ENCODE measurements around the gene MAML2.

Gene MAML2

GRCh38 chr11:96008161-96008720 is 334.8 kb downstream of the MAML2 start:
- no peak for DNase-seq (ENCODE audit: low spot score)

GRCh38 chr11:96006037-96006436 is 337.0 kb downstream of the MAML2 start:
- no peak for DNase-seq (ENCODE audit: low spot score)

GRCh38 chr11:96004862-96005261 is 338.1 kb downstream of the MAML2 start:
- DNase-seq (ENCODE audit: low spot score): no peak

- no peak for DNase-seq (ENCODE audit: low spot score)
Observed at GRCh38 chr11:96002754-96003290, 340.2 kb downstream of the MAML2 start.

GRCh38 chr11:96002339-96002738 is 340.7 kb downstream of the MAML2 start:
- DNase-seq (ENCODE audit: low spot score): no peak

- DNase-seq (ENCODE audit: low spot score): no peak
Observed at GRCh38 chr11:96001037-96001436, 342.0 kb downstream of the MAML2 start.

- no peak for DNase-seq (ENCODE audit: low spot score)
Observed at GRCh38 chr11:95999711-96000406, 343.1 kb downstream of the MAML2 start.

- DNase-seq (ENCODE audit: low spot score): no peak
Observed at GRCh38 chr11:95996621-95997235, 346.3 kb downstream of the MAML2 start.

GRCh38 chr11:95994329-95994728 is 348.7 kb downstream of the MAML2 start:
- DNase-seq (ENCODE audit: low spot score): no peak

- DNase-seq (ENCODE audit: low spot score): no peak
Observed at GRCh38 chr11:95993438-95994298, 349.3 kb downstream of the MAML2 start.

GRCh38 chr11:95991545-95991944 is 351.4 kb downstream of the MAML2 start:
- DNase-seq (ENCODE audit: low spot score): no peak

- DNase-seq (ENCODE audit: low spot score): no peak
Observed at GRCh38 chr11:95991101-95991500, 351.9 kb downstream of the MAML2 start.

GRCh38 chr11:95989780-95990179 is 353.2 kb downstream of the MAML2 start:
- no peak for DNase-seq (ENCODE audit: low spot score)

- DNase-seq (ENCODE audit: low spot score): no peak
Observed at GRCh38 chr11:95989076-95989605, 353.9 kb downstream of the MAML2 start.

- no peak for DNase-seq (ENCODE audit: low spot score)
Observed at GRCh38 chr11:95985174-95985808, 357.7 kb downstream of the MAML2 start.

- DNase-seq (ENCODE audit: low spot score): no peak
Observed at GRCh38 chr11:95984072-95984471, 358.9 kb downstream of the MAML2 start.

GRCh38 chr11:95977534-95978174 is 365.3 kb downstream of the MAML2 start:
- no peak for DNase-seq (ENCODE audit: low spot score)

GRCh38 chr11:95976550-95976949 is 366.4 kb downstream of the MAML2 start:
- DNase-seq (ENCODE audit: low spot score): no peak

GRCh38 chr11:95975343-95975742 is 367.7 kb downstream of the MAML2 start:
- DNase-seq (ENCODE audit: low spot score): no peak

- no peak for DNase-seq (ENCODE audit: low spot score)
Observed at GRCh38 chr11:95972060-95972459, 370.9 kb downstream of the MAML2 start.

GRCh38 chr11:95968585-95968984 is 374.4 kb downstream of the MAML2 start:
- no peak for DNase-seq (ENCODE audit: low spot score)
